ENCODE data around the gene PCGF2.

The PCGF2 gene

DNA sequence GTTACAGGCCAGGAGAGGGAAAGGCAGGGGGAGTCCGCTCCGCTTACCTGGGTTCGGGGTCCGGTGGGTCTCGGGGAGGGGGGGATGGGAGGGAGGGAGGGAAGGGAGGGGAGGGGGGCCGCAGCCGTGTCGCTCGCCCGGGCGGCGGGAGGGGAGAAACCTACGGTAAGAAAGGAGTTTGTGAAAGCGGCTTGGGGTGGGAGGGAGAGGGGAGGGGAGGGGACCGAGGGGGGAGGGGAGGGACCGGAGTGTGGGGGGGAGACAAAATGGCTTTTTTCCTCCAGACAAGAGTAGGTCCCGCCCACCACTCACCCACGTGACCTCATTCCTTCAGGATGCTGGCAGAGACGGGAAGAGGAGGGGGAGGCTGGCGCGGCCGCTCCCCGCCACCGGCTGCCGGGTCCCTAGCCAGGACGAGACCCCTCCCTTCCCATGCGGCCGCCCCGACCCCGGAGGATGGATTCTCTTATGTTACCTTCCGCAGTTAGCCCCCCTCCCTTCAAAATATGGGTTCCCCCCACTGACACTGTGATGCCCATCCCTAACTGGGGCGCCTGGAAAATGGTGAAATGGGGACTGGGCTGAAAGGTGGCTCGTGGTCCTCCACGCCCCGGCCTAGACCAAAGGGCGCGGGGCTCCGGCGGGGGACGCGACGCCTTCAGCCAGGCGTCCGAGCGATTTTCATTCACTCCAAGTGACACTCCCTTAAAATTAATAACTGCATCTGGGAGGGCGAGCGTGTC is at the start of gene PCGF2:
Gene PCGF2 (minus strand): TSS at position 188 of the 743 bp plus-strand sequence. CDS start 7,934 bp downstream, outside the sequence.
- no peak for TF ChIP-seq CTCF (IDR thresholded peaks at IDR 0.05)

- TF ChIP-seq CTCF (IDR thresholded peaks at IDR 0.05) = no peak
Measured at GRCh38 chr17:38797828-38798227, 49.7 kb upstream of the PCGF2 start.

GRCh38 chr17:38797158-38797490 is 49.0 kb upstream of the PCGF2 start:
- TF ChIP-seq CTCF (IDR thresholded peaks at IDR 0.05) = no peak

- no peak for TF ChIP-seq CTCF (IDR thresholded peaks at IDR 0.05)
Measured at GRCh38 chr17:38796451-38797157, 48.5 kb upstream of the PCGF2 start.

DNA sequence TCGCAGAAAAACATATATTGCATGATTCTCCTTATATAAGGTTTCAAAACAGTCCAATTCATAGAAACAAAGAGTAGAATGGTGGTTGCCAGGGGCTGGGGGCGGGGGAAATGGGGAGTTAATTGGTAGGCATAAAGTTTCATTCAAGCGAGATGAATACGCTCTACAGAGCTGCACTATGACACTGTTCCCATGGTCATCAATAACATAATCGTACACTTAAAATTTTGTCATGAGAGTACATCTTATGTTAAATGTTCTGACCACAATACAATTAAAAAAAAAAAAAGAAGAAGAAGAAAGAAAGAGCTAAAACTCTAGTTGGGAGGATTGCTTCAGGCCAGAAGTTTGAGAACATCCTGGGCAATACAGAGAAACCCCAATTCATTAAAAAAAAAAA is 46.1 kb upstream of the PCGF2 start:
- no peak for TF ChIP-seq CTCF (IDR thresholded peaks at IDR 0.05)

GRCh38 chr17:38791162-38791561 is 43.0 kb upstream of the PCGF2 start:
- TF ChIP-seq CTCF (IDR thresholded peaks at IDR 0.05) = no peak

DNA sequence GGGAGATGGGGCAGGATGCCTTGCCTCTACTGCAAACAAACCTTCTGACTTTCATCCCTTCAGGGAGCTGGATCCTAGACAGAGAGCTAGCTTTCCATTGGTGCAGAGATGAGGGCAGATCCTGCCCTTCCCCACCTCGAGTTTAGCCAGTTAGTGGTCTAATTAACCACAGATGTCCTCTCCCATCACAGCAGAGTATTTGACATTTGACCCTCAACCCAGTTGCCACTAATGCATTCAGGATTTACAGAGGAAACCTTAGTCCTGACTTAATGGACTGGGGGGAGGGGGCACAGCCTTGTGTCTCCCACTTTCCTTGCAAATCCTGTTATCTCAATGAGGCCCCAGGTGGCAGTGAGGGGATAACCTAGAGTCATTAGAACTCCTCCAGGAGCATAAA is 41.0 kb upstream of the PCGF2 start:
- no peak for TF ChIP-seq CTCF (IDR thresholded peaks at IDR 0.05)
